ENCODE measurements around the gene MAN1C1. TPM values are rescaled to one million over a fixed set of nuclear protein-coding genes. Genes with fewer than 3 reads are reported as not detected.
A peak's percentile ranks its signal among the peaks of the same experiment; 100 is the strongest.

MAN1C1 gene
- total RNA-seq, 1 donor from 2014 or later, result 64.7 TPM

- TF ChIP-seq, protein P1, sequence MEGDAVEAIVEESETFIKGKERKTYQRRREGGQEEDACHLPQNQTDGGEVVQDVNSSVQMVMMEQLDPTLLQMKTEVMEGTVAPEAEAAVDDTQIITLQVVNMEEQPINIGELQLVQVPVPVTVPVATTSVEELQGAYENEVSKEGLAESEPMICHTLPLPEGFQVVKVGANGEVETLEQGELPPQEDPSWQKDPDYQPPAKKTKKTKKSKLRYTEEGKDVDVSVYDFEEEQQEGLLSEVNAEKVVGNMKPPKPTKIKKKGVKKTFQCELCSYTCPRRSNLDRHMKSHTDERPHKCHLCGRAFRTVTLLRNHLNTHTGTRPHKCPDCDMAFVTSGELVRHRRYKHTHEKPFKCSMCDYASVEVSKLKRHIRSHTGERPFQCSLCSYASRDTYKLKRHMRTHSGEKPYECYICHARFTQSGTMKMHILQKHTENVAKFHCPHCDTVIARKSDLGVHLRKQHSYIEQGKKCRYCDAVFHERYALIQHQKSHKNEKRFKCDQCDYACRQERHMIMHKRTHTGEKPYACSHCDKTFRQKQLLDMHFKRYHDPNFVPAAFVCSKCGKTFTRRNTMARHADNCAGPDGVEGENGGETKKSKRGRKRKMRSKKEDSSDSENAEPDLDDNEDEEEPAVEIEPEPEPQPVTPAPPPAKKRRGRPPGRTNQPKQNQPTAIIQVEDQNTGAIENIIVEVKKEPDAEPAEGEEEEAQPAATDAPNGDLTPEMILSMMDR (IDR thresholded peaks at IDR 0.05), result peak; percentile 65
Observed at GRCh38 chr1:25572708-25573590, 43.6 kb upstream of the MAN1C1 start.

DNA sequence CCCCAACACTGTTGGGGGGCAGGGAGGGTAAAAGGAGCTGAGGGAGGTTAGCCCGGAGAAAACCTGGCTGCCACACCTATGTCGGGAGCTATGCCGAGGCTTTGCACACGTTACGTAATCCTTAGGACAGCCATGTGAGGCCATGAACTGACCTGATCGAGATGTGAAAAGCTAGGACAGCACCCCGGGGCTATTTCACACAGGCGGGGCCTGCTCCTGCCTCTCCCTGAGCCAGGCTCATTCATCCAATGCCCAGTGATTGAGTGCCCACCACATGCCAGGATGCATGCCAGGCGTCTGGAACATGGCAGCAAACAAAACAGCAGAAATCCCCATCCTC, 43.0 kb upstream of the MAN1C1 start:
- Mint-ChIP-seq H3K36me3 (ENCODE audit: unreplicated experiment) (no peaks in the 10 kb centered on the region), H3K27ac (ENCODE audit: unreplicated experiment) (no peak overlapping the region), H3K4me3 (ENCODE audit: unreplicated experiment) (no peak overlapping the region), H3K9me3 (ENCODE audit: unreplicated experiment) (no peaks in the 10 kb centered on the region), H3K27me3 (ENCODE audit: unreplicated experiment) (no peaks in the 10 kb centered on the region), H3K4me1 (ENCODE audit: unreplicated experiment) (peaks cover 35% of the 10 kb centered on the region)
- no peak for DNase-seq (ENCODE audit: extremely low spot score, unreplicated experiment)
- TF ChIP-seq, protein P1 (IDR thresholded peaks at IDR 0.05), result no peak

More at GRCh38 chr1:25572708-25573590, 43.6 kb upstream of the MAN1C1 start:
- no peaks in the 10 kb centered on the region for H3K36me3 Mint-ChIP-seq (ENCODE audit: unreplicated experiment)
- no peak for DNase-seq (ENCODE audit: extremely low spot score, unreplicated experiment)
- H3K27me3 Mint-ChIP-seq (ENCODE audit: unreplicated experiment), result no peaks in the 10 kb centered on the region
- no peaks in the 10 kb centered on the region for H3K9me3 Mint-ChIP-seq (ENCODE audit: unreplicated experiment)
- no peak overlapping the region for H3K27ac Mint-ChIP-seq (ENCODE audit: unreplicated experiment)
- H3K4me3 Mint-ChIP-seq (ENCODE audit: unreplicated experiment), result no peak overlapping the region
- H3K4me1 Mint-ChIP-seq (ENCODE audit: unreplicated experiment), result peaks cover 41% of the 10 kb centered on the region

DNA sequence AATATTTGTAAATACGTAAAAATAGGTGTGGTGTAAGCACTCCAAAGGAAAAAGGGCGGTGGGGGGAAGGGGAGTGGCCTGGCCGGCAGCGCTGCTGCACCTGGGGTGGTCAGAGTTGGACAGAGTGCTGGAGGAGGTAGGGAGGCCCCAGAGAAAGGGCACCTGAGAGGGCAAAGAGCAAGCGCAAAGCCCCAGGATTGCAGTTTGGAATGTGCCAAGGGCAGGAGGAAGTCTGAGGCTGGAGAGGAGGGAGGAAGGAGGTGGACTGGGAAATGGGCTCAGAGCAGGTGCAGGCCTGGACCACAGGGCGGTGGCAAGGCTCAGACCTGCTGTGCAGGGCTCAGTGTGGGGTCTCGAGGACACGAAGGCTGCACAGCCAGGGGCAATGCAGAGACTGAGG, 42.6 kb upstream of the MAN1C1 start:
- Mint-ChIP-seq H3K9me3 (ENCODE audit: unreplicated experiment) (no peaks in the 10 kb centered on the region), H3K4me3 (ENCODE audit: unreplicated experiment) (no peak overlapping the region), H3K27ac (ENCODE audit: unreplicated experiment) (no peak overlapping the region), H3K36me3 (ENCODE audit: unreplicated experiment) (no peaks in the 10 kb centered on the region), H3K27me3 (ENCODE audit: unreplicated experiment) (no peaks in the 10 kb centered on the region), H3K4me1 (ENCODE audit: unreplicated experiment) (peaks cover 31% of the 10 kb centered on the region)
- DNase-seq (ENCODE audit: extremely low spot score, unreplicated experiment), result no peak
- TF ChIP-seq, protein P1 (IDR thresholded peaks at IDR 0.05), result no peak

DNA sequence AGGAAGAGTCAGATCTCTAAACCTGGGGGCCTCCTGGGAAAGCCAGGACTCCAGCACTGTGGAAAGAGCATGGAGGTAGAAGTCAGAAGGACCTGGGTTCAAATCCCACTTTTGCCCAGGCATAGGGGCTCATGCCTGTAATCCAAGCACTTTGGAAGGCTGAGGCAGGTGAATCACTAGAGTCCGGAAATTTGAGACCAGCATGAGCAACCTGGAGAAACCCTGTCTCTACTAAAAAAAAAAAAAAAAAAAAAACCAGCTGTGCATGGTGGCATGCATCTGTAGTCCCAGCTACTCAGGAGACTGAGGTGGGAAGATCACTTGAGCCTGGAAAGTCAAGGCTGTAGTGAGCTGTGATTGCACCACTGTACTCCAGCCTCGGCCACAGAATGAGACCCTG, 41.4 kb upstream of the MAN1C1 start:
- TF ChIP-seq, protein P1 (IDR thresholded peaks at IDR 0.05), result no peak
- H3K4me3 Mint-ChIP-seq (ENCODE audit: unreplicated experiment), result no peak overlapping the region
- DNase-seq (ENCODE audit: extremely low spot score, unreplicated experiment), result no peak
- H3K36me3 Mint-ChIP-seq (ENCODE audit: unreplicated experiment), result no peaks in the 10 kb centered on the region
- peaks cover 19% of the 10 kb centered on the region for H3K4me1 Mint-ChIP-seq (ENCODE audit: unreplicated experiment)
- no peaks in the 10 kb centered on the region for H3K9me3 Mint-ChIP-seq (ENCODE audit: unreplicated experiment)
- H3K27me3 Mint-ChIP-seq (ENCODE audit: unreplicated experiment), result no peaks in the 10 kb centered on the region
- no peak overlapping the region for H3K27ac Mint-ChIP-seq (ENCODE audit: unreplicated experiment)

DNA sequence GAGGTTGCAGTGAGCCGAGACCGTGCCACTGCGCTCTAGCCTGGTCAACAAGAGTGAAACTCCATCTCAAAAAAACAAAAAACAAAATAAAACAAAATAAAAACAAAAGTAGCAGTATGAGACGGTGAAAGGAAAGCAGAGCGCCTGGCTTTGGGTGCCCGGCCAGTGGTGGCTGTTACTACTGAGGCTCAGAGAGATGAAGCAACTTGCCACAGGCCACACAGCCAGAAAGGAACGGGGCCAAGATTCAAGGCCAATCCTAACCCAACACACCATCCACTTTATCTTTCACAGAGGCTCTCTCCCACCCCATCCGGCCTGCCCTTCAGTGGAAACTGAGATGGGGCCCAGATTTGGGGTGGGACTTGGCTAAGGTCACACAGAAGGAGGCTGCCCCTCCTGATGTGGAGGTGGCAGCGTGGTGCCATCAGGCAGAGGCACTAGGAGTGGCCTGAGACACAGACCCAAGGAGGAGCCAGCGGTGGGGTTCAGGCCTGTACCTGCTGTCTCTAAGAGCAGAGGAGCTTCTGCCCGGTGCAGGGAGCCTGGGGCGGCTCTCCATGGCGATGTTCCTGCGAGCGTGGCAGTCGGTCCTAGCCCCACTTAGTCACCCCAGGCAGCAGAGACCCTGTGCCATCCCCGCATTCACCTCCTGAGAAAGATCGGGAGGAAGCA, 40.0 kb upstream of the MAN1C1 start:
- no peaks in the 10 kb centered on the region for H3K36me3 Mint-ChIP-seq (ENCODE audit: unreplicated experiment)
- H3K9me3 Mint-ChIP-seq (ENCODE audit: unreplicated experiment), result no peaks in the 10 kb centered on the region
- TF ChIP-seq, protein P1 (IDR thresholded peaks at IDR 0.05), result no peak
- H3K27ac Mint-ChIP-seq (ENCODE audit: unreplicated experiment), result no peak overlapping the region
- no peak overlapping the region for H3K4me3 Mint-ChIP-seq (ENCODE audit: unreplicated experiment)
- peaks cover 18% of the 10 kb centered on the region for H3K4me1 Mint-ChIP-seq (ENCODE audit: unreplicated experiment)
- DNase-seq (ENCODE audit: extremely low spot score, unreplicated experiment), result no peak
- H3K27me3 Mint-ChIP-seq (ENCODE audit: unreplicated experiment), result no peaks in the 10 kb centered on the region

Data from osteocyte (in vitro differentiated cells).